Hepatocyte (in vitro differentiated cells): ENCODE measurements around the gene MTF2.

Source experiments
- EZH2 ChIP-seq: fragments of 200-600 bp; sonication (generic); IDR thresholded peaks from 2 replicates; pipeline ENCODE4 v1.6.1; 2016; ENCODE audit warnings: antibody characterized with exemption, mild to moderate bottlenecking, borderline replicate concordance
- EZH2phosphoT487 ChIP-seq: fragments of 200-600 bp; sonication (generic); IDR thresholded peaks from one replicate; pipeline ENCODE4 v1.6.1; 2018; ENCODE audit warnings: antibody characterized with exemption, mild to moderate bottlenecking, low read depth, moderate library complexity; ENCODE audit not compliant: unreplicated experiment, severe bottlenecking
- TF ChIP-seq, protein P1 (sequence below): fragments of 200-600 bp; sonication (generic); IDR thresholded peaks from 2 replicates; pipeline ENCODE4 v1.5.1; 2016; ENCODE audit warnings: antibody characterized with exemption, mild to moderate bottlenecking; ENCODE audit not compliant: poor library complexity

DNA sequence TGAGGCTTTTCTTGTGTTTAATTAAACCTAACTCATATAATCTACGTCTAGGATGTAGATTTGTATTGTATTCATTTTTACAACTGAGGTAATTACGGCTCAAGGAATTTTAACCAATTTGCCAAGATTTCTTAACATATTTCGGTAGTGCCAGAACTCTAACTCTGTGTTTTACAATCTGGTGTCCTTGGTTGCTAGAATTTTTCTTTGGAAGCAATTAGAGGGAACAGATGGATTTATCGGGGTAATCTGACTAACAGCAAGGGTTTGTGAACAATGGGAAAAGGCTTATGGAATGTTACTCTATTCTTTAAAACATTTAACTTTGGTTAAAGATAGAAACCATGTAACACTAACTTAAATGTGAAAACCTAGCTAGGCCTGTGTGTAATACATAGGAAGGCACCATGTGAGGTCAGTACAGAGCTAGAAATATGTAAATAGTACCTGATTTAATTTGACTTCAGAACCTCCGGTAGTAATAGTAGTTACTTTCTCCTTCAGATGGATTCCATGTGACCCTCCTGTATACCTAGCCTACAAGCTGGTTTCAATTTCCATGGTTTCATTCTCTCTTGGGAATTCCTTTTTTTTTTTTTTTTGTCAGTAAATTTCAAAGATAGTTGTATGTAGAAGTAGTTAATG lies 1.2 kb downstream of the MTF2 start:
- TF ChIP-seq, protein P1, sequence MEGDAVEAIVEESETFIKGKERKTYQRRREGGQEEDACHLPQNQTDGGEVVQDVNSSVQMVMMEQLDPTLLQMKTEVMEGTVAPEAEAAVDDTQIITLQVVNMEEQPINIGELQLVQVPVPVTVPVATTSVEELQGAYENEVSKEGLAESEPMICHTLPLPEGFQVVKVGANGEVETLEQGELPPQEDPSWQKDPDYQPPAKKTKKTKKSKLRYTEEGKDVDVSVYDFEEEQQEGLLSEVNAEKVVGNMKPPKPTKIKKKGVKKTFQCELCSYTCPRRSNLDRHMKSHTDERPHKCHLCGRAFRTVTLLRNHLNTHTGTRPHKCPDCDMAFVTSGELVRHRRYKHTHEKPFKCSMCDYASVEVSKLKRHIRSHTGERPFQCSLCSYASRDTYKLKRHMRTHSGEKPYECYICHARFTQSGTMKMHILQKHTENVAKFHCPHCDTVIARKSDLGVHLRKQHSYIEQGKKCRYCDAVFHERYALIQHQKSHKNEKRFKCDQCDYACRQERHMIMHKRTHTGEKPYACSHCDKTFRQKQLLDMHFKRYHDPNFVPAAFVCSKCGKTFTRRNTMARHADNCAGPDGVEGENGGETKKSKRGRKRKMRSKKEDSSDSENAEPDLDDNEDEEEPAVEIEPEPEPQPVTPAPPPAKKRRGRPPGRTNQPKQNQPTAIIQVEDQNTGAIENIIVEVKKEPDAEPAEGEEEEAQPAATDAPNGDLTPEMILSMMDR, result peak; percentile 61
- no peak for TF ChIP-seq EZH2
- no peak for TF ChIP-seq EZH2phosphoT487
